ENCODE data around the gene PRDM16.

- TF ChIP-seq EZH2 (IDR thresholded peaks at IDR 0.05; ENCODE audit: low read length) = no peak
- TF ChIP-seq CTCF (optimal IDR thresholded peaks at IDR 0.05 in 1 of 3, IDR thresholded peaks at IDR 0.05 in 1 of 3, conservative IDR thresholded peaks at IDR 0.05 in 1 of 3; ENCODE audit: extremely low read depth in 1 of 3, insufficient read depth in 2 of 3, low read length in 3 of 3) = no peak
Measured at GRCh38 chr1:3465091-3465934, 396.3 kb downstream of the PRDM16 start.
